Amniotic stem cell (primary cell): ENCODE measurements around the gene OR4L1.
"Not testable (repeated sequence)": the region's sequence is repeated elsewhere in the genome, so short reads cannot be mapped to it uniquely, and the experiment has no call there.

Experiments
- DNase-seq: peaks from one replicate; lab custom pipeline; 2025; lab: John Stamatoyannopoulos, UW

Gene OR4L1

GRCh38 chr14:20059745-20060144, at the start of gene OR4L1:
Gene OR4L1 (plus strand): TSS chr14:20060045. CDS start chr14:20060045, 0 bp downstream.
- no peak for DNase-seq

DNA sequence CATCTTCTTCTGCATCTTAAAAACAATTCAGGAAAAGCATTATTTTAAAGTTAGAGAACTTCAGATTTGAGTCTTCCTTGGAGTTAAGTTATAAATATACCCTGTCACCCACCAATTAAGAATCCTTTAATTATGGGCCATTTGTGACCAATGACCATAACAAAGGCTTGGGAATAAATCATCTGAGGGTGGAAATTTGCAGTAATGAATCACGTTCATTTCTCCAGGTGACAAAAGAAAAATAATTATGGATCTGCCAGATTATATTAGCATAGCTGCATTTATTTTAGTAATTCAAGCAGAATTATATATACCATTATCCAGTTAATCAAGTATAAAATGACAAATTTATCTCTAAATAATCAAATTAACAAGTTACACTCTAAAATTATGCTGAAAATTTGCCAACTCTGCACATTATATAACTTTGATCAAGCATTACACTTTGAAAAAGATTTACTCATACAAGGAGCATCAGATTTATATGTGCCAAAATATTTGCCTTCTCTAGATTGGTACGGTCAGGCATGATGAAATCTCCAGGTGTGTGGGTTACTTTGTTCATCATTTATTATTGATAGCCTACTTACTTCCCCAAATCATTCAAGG, 40.5 kb upstream of the OR4L1 start, which contains the start of gene OR4K14:
OR4K14 (minus strand) TSS at position 51 of the 609 bp plus-strand sequence. CDS start 4,114 bp downstream, outside the sequence.
- no peak for DNase-seq

DNA sequence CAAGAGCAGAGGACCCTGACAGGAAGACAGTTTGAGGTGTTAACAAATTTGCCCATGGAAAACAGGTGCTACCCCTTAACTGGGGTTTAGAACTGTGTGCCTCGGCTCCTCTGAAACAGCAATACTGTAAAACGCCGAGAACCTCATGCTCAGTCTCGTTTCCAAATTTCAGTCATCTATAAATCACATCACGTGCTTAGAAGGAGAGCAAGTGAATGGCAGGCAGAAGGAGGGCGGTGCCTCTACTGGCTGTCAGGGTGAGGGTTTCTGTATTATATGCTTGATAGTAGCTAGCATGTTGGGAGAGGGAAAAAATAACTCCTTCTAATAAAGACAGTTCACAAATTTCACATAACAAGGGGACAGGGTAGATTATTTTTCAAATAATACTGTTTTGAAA, 28.8 kb upstream of the OR4L1 start:
- no peak for DNase-seq

GRCh38 chr14:20035449-20035848, 24.4 kb upstream of the OR4L1 start:
- no peak for DNase-seq

DNA sequence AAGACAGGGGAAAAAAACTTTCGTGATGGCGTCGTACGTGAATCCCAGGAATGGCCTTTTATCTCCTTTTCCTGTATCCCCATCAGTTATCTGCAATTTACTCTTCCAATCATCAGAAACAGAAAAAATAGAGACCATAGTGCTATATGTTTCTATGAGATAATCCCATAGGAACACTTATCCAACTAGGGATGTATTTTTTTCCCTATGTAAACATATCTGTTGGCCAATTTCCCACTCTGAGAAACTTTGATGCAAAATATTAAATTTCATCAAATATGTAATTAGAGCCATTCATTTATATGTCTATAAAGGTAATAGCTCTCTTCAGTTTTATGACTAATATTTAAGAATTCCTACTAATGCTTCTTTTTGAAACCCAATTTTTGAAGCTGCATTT, 23.9 kb upstream of the OR4L1 start, which contains the start of gene OR4K13:
OR4K13 (minus strand) TSS at position 101 of the 400 bp plus-strand sequence. CDS start 1,280 bp downstream, outside the sequence.
- no peak for DNase-seq

DNA sequence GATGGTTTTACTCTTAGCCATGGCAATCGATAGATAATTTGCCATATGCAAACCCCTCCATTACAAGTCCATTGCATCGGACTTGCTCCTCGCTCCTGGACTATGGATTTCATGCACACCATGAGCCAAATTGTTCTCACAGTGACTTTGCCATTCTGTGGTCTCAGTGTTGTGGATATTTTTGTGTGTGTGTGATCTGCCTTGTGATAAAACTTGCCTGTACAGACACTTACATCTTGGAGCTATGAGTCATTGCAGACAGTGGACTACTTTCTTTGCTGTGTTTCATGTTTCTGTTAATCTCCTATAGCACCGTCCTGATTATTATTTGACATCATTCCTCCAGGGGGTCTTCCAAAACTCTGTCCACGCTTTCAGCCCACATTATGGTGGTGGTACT, 15.6 kb upstream of the OR4L1 start:
- DNase-seq: no peak

- no peak for DNase-seq
Observed at GRCh38 chr14:20048202-20048601, 11.6 kb upstream of the OR4L1 start.

GRCh38 chr14:20092050-20092449, 32.2 kb downstream of the OR4L1 start:
- DNase-seq: no peak

GRCh38 chr14:20093442-20093841, 33.6 kb downstream of the OR4L1 start:
- DNase-seq: no peak

DNA sequence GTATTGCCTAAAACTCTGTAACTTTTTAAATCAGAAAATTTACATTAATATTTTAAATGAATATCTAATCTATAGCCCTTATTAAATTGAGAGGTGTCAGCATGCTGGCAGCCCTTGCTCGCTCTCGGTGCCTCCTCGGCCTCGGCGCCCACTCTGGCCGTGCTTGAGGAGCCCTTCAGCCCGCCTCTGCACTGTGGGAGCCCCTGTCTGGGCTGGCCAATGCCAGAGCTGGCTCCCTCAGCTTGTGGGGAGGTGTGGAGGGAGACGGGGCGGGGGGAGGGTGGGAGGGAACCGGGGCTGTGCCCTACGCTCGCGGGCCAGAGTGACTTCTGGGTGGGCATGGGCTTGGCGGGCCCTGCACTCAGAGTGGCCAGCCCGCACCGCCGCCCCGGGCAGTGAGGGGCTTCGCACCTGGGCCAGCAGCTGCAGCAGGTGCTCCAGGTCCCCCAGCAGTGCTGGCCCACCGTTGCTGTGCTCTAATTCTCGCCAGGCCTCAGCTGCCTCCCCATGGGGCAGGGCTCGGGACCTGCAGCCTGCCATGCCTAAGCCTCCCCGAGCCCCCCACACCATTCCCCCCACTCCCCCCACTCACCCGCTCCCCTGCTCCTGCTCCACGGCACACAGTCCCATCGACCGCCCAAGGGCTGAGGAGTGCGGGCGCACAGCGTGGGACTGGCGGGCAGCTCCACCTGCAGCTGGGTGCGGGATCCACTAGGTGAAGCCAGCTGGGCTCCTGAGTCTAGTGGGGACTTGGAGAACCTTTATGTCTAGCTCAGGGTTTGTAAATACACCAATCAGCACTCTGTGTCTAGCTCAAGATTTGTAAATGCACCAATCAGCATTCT, 39.3 kb downstream of the OR4L1 start:
- DNase-seq: not testable (repeated sequence)

- no peak for DNase-seq
Observed at GRCh38 chr14:20110438-20110837, 50.6 kb downstream of the OR4L1 start, which contains the start of gene OR4K17. Gene OR4K17 (plus strand): TSS chr14:20110739. CDS start chr14:20117500, 6,761 bp downstream.
